NB4 (cell line): ENCODE measurements around the gene AQP12A.

Experiments used
- CTCF ChIP-seq: IDR thresholded peaks from one replicate; pipeline ENCODE4 v1.5.1; 2012; ENCODE audit warnings: low read depth, low read length
- POLR2A ChIP-seq: IDR thresholded peaks from 2 replicates; pipeline ENCODE4 v1.6.1; 2011; ENCODE audit warnings: mild to moderate bottlenecking; ENCODE audit not compliant: insufficient read length; ENCODE audit errors: extremely low read depth

- no peak for TF ChIP-seq CTCF
- TF ChIP-seq POLR2A: no peak
Observed at GRCh38 chr2:240644859-240645301, 46.8 kb upstream of the AQP12A start.
